Ishikawa (cell line): ENCODE measurements around the gene MTCP1.

Experiments used
- CEBPB ChIP-seq: IDR thresholded peaks from 2 replicates; pipeline ENCODE4 v1.6.1; 2012
- EGR1 ChIP-seq: IDR thresholded peaks from 2 replicates; pipeline ENCODE4 v1.6.1; 2012
- FOXM1 ChIP-seq: IDR thresholded peaks from 2 replicates; pipeline ENCODE4 v1.6.1; 2012; ENCODE audit warnings: low read depth, borderline replicate concordance
- RAD21 ChIP-seq: IDR thresholded peaks from 2 replicates; pipeline ENCODE4 v1.6.1; 2012; ENCODE audit warnings: low read depth
- TAF1 ChIP-seq: IDR thresholded peaks from 2 replicates; pipeline ENCODE4 v1.6.1; 2012; ENCODE audit warnings: low read depth, mild to moderate bottlenecking
- TF ChIP-seq, protein P1 (sequence below): IDR thresholded peaks from 2 replicates; pipeline ENCODE4 v1.6.1; 2012

DNA sequence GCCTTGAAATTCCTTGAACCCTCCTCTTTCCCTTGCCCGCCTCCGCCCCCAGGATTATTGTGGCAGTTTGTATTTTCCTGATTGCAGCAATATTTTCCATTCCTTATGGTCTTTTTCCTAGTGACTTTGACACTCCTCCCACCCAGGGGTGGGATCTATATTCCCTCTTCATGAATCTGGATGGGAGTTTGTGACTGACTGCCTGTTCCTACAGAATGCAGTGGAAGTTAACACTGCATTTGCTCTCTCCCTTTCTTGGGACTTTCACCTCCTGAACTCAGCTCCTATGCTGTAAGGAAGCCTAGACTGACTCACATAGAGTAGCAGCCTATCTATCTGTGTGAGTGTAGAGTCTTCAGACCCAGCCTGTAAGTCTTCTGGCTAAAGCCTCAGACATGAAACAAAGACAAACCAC is 42.1 kb downstream of the MTCP1 start:
- TF ChIP-seq, protein P1, sequence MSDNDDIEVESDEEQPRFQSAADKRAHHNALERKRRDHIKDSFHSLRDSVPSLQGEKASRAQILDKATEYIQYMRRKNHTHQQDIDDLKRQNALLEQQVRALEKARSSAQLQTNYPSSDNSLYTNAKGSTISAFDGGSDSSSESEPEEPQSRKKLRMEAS = no peak
- TF ChIP-seq RAD21 (no peak), CEBPB (no peak), FOXM1 (no peak), TAF1 (no peak), EGR1 (no peak)
